ENCODE data around the gene ZBTB32.

ZBTB32 gene

GRCh38 chr19:35755131-35755549, 50.8 kb downstream of the ZBTB32 start:
- DNase-seq = no peak

- DNase-seq = no peak
These were observed 51.4 kb downstream of the ZBTB32 start for GRCh38 chr19:35755550-35756376.

GRCh38 chr19:35756377-35757230, 52.2 kb downstream of the ZBTB32 start, which contains the start of gene HSPB6:
HSPB6 (minus strand) TSS chr19:35757029; CDS start chr19:35757008, 21 bp downstream.
- DNase-seq = no peak

GRCh38 chr19:35757231-35757748, 52.9 kb downstream of the ZBTB32 start:
- peak in 1 of 2 experiments; percentile 72 for DNase-seq

- peak; percentile 96 to 97 for DNase-seq
These were observed 53.6 kb downstream of the ZBTB32 start, which contains the start of gene PROSER3 for GRCh38 chr19:35757749-35758608. PROSER3 (plus strand) TSS chr19:35758176; CDS start chr19:35758216, 40 bp downstream.

GRCh38 chr19:35759697-35760096, 55.3 kb downstream of the ZBTB32 start:
- no peak for DNase-seq

- no peak for DNase-seq
These were observed 56.5 kb downstream of the ZBTB32 start for GRCh38 chr19:35760711-35761349.

GRCh38 chr19:35764432-35765315, 60.3 kb downstream of the ZBTB32 start:
- DNase-seq = no peak
